Measurements from ENCODE around the gene GFOD1. TPM values are rescaled to one million over a fixed set of nuclear protein-coding genes. Genes with fewer than 3 reads are reported as not detected.
"Not testable (repeated sequence)": the region's sequence is repeated elsewhere in the genome, so short reads cannot be mapped to it uniquely, and the experiment has no call there.

The GFOD1 gene
- total RNA-seq, 2 donors from 2014 or later, result 3.3 to 5.2 TPM

DNA sequence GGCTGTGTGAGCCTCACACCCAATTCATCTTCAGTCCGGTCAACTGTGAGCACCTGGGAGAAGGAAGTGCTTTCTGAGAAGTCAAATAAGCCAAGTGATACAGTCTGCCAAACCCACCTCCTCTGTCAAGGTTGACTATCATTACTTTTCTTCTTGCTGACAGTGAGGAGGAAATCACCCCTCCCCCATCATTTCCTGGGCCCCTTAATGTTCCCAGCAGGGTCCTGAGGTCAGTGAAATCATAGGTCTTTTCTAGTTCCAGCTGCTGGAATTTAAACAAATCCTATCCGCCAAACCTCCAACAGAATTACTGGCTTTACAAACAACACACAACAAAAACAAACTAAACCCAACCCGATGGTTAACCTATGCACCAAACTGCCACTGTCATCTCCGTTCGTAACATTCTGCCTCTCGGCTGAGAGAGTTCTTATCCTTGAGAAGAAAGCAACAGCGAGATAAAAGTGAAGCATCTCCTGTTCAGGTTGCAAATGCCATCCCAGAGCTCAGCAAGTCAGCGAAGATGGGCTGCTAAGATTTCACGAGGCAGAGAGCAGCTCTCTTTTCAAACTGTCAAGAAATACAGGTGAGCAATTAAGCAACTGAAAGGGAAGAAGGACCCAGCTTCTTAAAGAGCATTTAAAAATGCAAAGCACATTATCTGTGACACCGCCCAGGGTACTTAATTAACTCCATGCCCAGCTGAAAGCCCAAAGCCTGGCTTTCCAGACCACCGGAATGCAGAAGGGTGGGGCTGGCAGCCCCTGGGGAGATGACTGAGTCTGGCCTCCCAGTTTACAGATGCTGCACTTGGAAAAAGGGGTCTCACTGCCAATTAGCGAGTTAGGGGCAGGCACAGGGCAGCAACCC lies 24.7 kb downstream of the GFOD1 start:
- Mint-ChIP-seq H3K4me3 (peak overlapping the region; percentile 48 to 55), H3K36me3 (ENCODE audit: insufficient read depth in 2 of 2) (peaks cover 0 to 5% of the 10 kb centered on the region in 2 donors), H3K27ac (no peak overlapping the region), H3K9me3 (no peaks in the 10 kb centered on the region), H3K27me3 (ENCODE audit: low read depth) (no peaks in the 10 kb centered on the region), H3K4me1 (ENCODE audit: low read depth) (peaks cover 87% of the 10 kb centered on the region)
- no peak for DNase-seq
- ATAC-seq (replicated peaks in 1 of 2), result no peak

DNA sequence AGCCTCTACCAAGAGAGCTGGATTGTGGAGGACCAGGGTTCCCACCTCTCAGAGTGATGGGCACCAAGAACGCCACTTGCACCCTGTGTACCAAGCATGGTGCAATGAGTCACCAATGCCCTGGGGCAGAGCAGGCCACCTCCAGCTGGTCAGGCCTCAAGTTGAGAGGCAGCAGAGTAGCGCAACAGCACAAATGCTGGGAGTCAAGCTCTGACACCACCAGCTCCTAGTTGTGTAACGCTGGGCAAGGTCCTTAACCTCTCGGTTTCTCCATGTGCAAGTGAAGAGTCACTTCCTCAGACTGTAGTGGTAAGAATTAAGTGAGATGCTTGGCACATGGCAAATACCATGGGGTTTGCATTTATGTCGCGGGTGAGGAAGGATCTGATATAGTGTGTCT lies 25.6 kb downstream of the GFOD1 start:
- DNase-seq (no peak), ATAC-seq (replicated peaks in 1 of 2) (no peak)
- Mint-ChIP-seq H3K9me3 (no peaks in the 10 kb centered on the region), H3K4me1 (ENCODE audit: low read depth) (peaks cover 91% of the 10 kb centered on the region), H3K27me3 (ENCODE audit: low read depth) (no peaks in the 10 kb centered on the region), H3K36me3 (ENCODE audit: insufficient read depth in 2 of 2) (peaks cover 0 to 5% of the 10 kb centered on the region in 2 donors), H3K4me3 (peak overlapping the region in 1 of 2 donors; percentile 55), H3K27ac (no peak overlapping the region)

- ATAC-seq (replicated peaks in 1 of 2), result no peak
- peaks cover 0 to 5% of the 10 kb centered on the region in 2 donors for H3K36me3 Mint-ChIP-seq (ENCODE audit: insufficient read depth in 2 of 2)
- H3K4me3 Mint-ChIP-seq, result peak overlapping the region in 1 of 2 donors; percentile 55
- peaks cover 91% of the 10 kb centered on the region for H3K4me1 Mint-ChIP-seq (ENCODE audit: low read depth)
- no peak for DNase-seq
- H3K9me3 Mint-ChIP-seq, result no peaks in the 10 kb centered on the region
- H3K27me3 Mint-ChIP-seq (ENCODE audit: low read depth), result no peaks in the 10 kb centered on the region
- no peak overlapping the region for H3K27ac Mint-ChIP-seq
Observed at GRCh38 chr6:13461307-13461706, 26.1 kb downstream of the GFOD1 start.

DNA sequence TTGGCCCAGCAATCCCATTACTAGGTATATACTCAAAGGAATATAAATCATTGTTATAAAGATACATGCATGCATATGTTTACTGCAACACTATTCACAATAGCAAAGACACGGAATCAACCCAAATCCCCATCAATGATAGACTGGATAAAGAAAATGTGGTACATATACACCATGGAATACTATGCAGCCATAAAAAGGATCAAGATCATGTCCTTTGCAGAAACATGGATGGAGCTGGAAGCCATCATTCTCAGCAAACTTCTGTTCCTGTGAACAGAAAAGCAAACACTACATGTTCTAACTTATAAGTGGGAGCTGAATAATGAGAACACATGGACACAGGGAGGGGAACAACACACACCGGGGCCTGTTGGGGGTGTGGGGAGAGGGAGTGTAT lies 27.1 kb downstream of the GFOD1 start:
- H3K9me3 Mint-ChIP-seq; ATAC-seq (replicated peaks in 1 of 2); DNase-seq; H3K36me3 Mint-ChIP-seq (ENCODE audit: insufficient read depth in 2 of 2); H3K4me3 Mint-ChIP-seq; H3K27me3 Mint-ChIP-seq (ENCODE audit: low read depth); H3K27ac Mint-ChIP-seq: not testable (repeated sequence)
- peaks cover 91% of the 10 kb centered on the region for H3K4me1 Mint-ChIP-seq (ENCODE audit: low read depth)

DNA sequence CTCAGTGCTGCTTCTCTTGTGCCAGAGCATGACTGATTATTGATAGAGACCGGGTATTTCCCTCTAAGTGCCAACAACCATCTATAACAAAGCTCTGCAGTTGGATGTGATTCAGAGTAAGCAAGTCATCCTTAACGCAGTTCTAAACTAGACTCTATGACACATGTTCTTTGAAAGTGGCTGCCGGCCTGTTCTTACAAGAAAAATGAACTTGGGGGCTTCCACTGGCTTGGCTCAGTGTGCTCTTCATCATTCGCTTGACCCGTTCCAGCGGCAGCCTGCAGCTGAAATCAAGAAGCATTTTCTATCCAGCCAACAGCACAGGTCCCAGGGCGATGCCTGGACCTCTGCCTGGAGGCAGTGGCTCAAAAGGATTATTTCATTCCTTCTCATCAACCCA lies 29.8 kb downstream of the GFOD1 start:
- H3K36me3 Mint-ChIP-seq (ENCODE audit: insufficient read depth in 2 of 2), result peaks cover 0 to 5% of the 10 kb centered on the region in 2 donors
- H3K9me3 Mint-ChIP-seq, result no peaks in the 10 kb centered on the region
- no peak overlapping the region for H3K4me3 Mint-ChIP-seq
- H3K4me1 Mint-ChIP-seq (ENCODE audit: low read depth), result peaks cover 88% of the 10 kb centered on the region
- peak; percentile 15 to 34 for DNase-seq
- peak; percentile 43 to 44 for ATAC-seq (replicated peaks in 1 of 2)
- H3K27ac Mint-ChIP-seq, result no peak overlapping the region
- no peaks in the 10 kb centered on the region for H3K27me3 Mint-ChIP-seq (ENCODE audit: low read depth)

DNA sequence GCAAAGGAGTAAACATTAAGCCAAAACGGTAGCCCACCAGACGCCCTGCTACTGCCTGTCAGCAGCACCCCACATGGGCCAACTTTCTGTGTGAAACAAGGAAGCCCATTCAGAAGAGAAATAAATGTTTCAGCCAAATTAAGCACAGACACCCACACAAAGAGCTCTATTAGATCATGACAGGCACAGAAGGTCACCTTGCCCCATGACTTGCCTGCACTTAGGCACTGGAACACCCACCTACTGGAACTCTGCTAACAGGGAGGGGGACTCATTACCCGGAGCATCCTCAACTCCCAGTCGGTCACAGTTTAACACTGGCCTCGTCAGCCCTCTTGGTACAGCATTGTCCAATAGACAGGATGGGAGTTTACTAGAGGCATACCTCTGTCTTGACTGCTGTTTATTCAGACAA lies 31.8 kb downstream of the GFOD1 start:
- Mint-ChIP-seq H3K27me3 (ENCODE audit: low read depth) (no peaks in the 10 kb centered on the region), H3K9me3 (no peaks in the 10 kb centered on the region), H3K27ac (peak overlapping the region; percentile 66), H3K36me3 (ENCODE audit: insufficient read depth in 2 of 2) (peaks cover 0 to 5% of the 10 kb centered on the region in 2 donors), H3K4me3 (peak overlapping the region; percentile 63), H3K4me1 (ENCODE audit: low read depth) (peaks cover 76% of the 10 kb centered on the region)
- DNase-seq (no peak), ATAC-seq (replicated peaks in 1 of 2) (no peak)

- peak overlapping the region; percentile 63 for H3K4me3 Mint-ChIP-seq
- DNase-seq (peak; percentile 75 to 85), ATAC-seq (replicated peaks in 1 of 2) (peak; percentile 75 to 76)
- H3K36me3 Mint-ChIP-seq (ENCODE audit: insufficient read depth in 2 of 2), result peaks cover 0 to 4% of the 10 kb centered on the region in 2 donors
- no peaks in the 10 kb centered on the region for H3K27me3 Mint-ChIP-seq (ENCODE audit: low read depth)
- H3K9me3 Mint-ChIP-seq, result no peaks in the 10 kb centered on the region
- peak overlapping the region; percentile 66 for H3K27ac Mint-ChIP-seq
- H3K4me1 Mint-ChIP-seq (ENCODE audit: low read depth), result peaks cover 71% of the 10 kb centered on the region
Observed at GRCh38 chr6:13454286-13455221, 32.8 kb downstream of the GFOD1 start.

DNA sequence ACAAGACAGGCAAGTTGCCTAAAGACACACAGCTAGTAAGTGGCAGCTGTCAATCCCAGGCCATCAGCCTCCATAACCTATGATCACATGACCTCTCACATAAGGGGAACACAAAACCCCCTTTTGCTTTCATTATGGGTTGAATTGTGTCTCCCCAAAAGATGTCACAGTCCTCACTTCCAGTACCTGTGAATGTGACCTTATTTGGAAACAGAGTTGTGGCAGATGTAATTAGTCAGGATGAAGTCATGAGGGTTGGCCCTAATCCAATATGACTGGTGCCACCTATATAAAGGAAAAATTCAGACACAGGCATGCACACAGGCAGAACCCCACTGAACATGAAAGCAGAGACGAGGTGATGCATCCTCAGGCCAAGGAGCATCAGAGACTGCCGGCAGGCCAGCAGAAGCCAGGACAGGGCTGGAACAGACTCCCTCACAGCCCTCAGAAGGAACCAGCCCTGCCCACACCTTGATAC lies 33.6 kb downstream of the GFOD1 start:
- peaks cover 67% of the 10 kb centered on the region for H3K4me1 Mint-ChIP-seq (ENCODE audit: low read depth)
- H3K36me3 Mint-ChIP-seq (ENCODE audit: insufficient read depth in 2 of 2), result no peaks in the 10 kb centered on the region
- ATAC-seq (replicated peaks in 1 of 2) (peak; percentile 68 to 72), DNase-seq (peak; percentile 61 to 68)
- H3K27ac Mint-ChIP-seq, result peak overlapping the region; percentile 66
- H3K9me3 Mint-ChIP-seq, result no peaks in the 10 kb centered on the region
- H3K27me3 Mint-ChIP-seq (ENCODE audit: low read depth), result no peaks in the 10 kb centered on the region
- peak overlapping the region; percentile 63 for H3K4me3 Mint-ChIP-seq

DNA sequence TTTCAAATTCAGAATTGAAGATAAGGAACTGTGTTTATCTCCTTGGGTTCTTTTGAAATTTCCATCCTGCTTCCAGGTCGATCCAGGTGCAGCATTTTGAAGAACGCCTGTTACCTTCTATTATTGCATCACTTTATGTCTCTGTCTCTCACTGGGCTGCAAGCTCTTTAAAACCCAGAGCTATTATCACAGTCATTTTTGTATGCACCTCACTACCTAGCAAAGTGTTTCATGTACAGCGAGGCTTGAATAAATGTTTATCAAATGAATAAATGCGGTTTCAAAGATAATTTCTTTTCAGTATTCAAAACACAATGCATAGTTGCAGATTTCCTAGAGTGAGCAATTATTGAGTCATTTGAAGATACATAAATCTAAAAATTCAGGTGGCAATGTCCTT lies 34.2 kb downstream of the GFOD1 start:
- DNase-seq (no peak), ATAC-seq (replicated peaks in 1 of 2) (no peak)
- H3K27ac Mint-ChIP-seq, result no peak overlapping the region
- no peak overlapping the region for H3K4me3 Mint-ChIP-seq
- no peaks in the 10 kb centered on the region for H3K36me3 Mint-ChIP-seq (ENCODE audit: insufficient read depth in 2 of 2)
- H3K4me1 Mint-ChIP-seq (ENCODE audit: low read depth), result peaks cover 66% of the 10 kb centered on the region
- no peaks in the 10 kb centered on the region for H3K9me3 Mint-ChIP-seq
- no peaks in the 10 kb centered on the region for H3K27me3 Mint-ChIP-seq (ENCODE audit: low read depth)

- H3K4me1 Mint-ChIP-seq (ENCODE audit: low read depth), result peaks cover 66% of the 10 kb centered on the region
- no peak overlapping the region for H3K27ac Mint-ChIP-seq
- no peak for DNase-seq
- no peak for ATAC-seq (replicated peaks in 1 of 2)
- H3K9me3 Mint-ChIP-seq, result no peaks in the 10 kb centered on the region
- no peaks in the 10 kb centered on the region for H3K27me3 Mint-ChIP-seq (ENCODE audit: low read depth)
- no peaks in the 10 kb centered on the region for H3K36me3 Mint-ChIP-seq (ENCODE audit: insufficient read depth in 2 of 2)
- H3K4me3 Mint-ChIP-seq, result no peak overlapping the region
Observed at GRCh38 chr6:13452346-13453117, 34.9 kb downstream of the GFOD1 start.

- Mint-ChIP-seq H3K4me1 (ENCODE audit: low read depth) (peaks cover 55% of the 10 kb centered on the region), H3K36me3 (ENCODE audit: insufficient read depth in 2 of 2) (no peaks in the 10 kb centered on the region), H3K4me3 (no peak overlapping the region), H3K9me3 (no peaks in the 10 kb centered on the region), H3K27ac (no peak overlapping the region), H3K27me3 (ENCODE audit: low read depth) (no peaks in the 10 kb centered on the region)
- DNase-seq, result no peak
- ATAC-seq (replicated peaks in 1 of 2), result no peak
Observed at GRCh38 chr6:13451181-13451895, 36.1 kb downstream of the GFOD1 start.

GRCh38 chr6:13450628-13451027 lies 36.8 kb downstream of the GFOD1 start:
- no peaks in the 10 kb centered on the region for H3K36me3 Mint-ChIP-seq (ENCODE audit: insufficient read depth in 2 of 2)
- H3K27ac Mint-ChIP-seq, result no peak overlapping the region
- DNase-seq (no peak), ATAC-seq (replicated peaks in 1 of 2) (no peak)
- no peaks in the 10 kb centered on the region for H3K27me3 Mint-ChIP-seq (ENCODE audit: low read depth)
- H3K9me3 Mint-ChIP-seq, result no peaks in the 10 kb centered on the region
- no peak overlapping the region for H3K4me3 Mint-ChIP-seq
- peaks cover 52% of the 10 kb centered on the region for H3K4me1 Mint-ChIP-seq (ENCODE audit: low read depth)
